Smooth muscle cell (in vitro differentiated cells): ENCODE data around the gene TAS1R3. TPM values are rescaled to one million over a fixed set of nuclear protein-coding genes. Genes with fewer than 3 reads are reported as not detected.

Source experiments
- DNase-seq: peaks from one replicate; lab custom pipeline; 2025; ENCODE audit not compliant: unreplicated experiment; lab: John Stamatoyannopoulos, UW
- H2AFZ ChIP-seq: fragments of 200-600 bp; sonication (generic); 2 replicates; pipeline ENCODE4 v1.6.0; 2016; ENCODE audit warnings: antibody characterized with exemption, low read depth, mild to moderate bottlenecking
- H3F3A ChIP-seq: fragments of 200-600 bp; sonication (generic); 2 replicates; pipeline ENCODE4 v1.6.0; 2017; ENCODE audit warnings: antibody characterized with exemption, low read depth
- H3K27ac ChIP-seq: fragments of 200-600 bp; sonication (generic); 2 replicates; pipeline ENCODE4 v1.5.1; 2016; ENCODE audit warnings: low read depth, mild to moderate bottlenecking
- H3K27me3 ChIP-seq: fragments of 200-600 bp; sonication (generic); 2 replicates; pipeline ENCODE4 v1.6.1; 2016; ENCODE audit warnings: low read depth, mild to moderate bottlenecking
- H3K36me3 ChIP-seq: fragments of 200-600 bp; sonication (generic); 2 replicates; pipeline ENCODE4 v1.5.1; 2016; ENCODE audit warnings: low read depth
- H3K4me1 ChIP-seq: fragments of 200-600 bp; sonication (generic); 2 replicates; pipeline ENCODE4 v1.5.1; 2016; ENCODE audit warnings: low read depth
- H3K4me2 ChIP-seq: fragments of 200-600 bp; sonication (generic); 2 replicates; pipeline ENCODE4 v1.6.0; 2016; ENCODE audit warnings: mild to moderate bottlenecking
- H3K4me3 ChIP-seq: fragments of 200-600 bp; sonication (generic); 2 replicates; pipeline ENCODE4 v1.5.1; 2016; ENCODE audit warnings: mild to moderate bottlenecking
- H3K79me2 ChIP-seq: fragments of 200-600 bp; sonication (generic); 2 replicates; pipeline ENCODE4 v1.6.0; 2016; ENCODE audit warnings: low read depth, mild to moderate bottlenecking
- H3K9ac ChIP-seq: fragments of 200-600 bp; sonication (generic); 2 replicates; pipeline ENCODE4 v1.6.0; 2016; ENCODE audit warnings: low read depth
- H3K9me3 ChIP-seq: fragments of 200-600 bp; sonication (generic); replicated peaks from 2 replicates; pipeline ENCODE4 v1.5.1; 2016; ENCODE audit warnings: low read depth
- H4K20me1 ChIP-seq: fragments of 200-600 bp; sonication (generic); 2 replicates; pipeline ENCODE4 v1.6.0; 2016; ENCODE audit warnings: low read depth
- WGBS: methylation state at CpG from one replicate; pipeline ENCODE4 v1.1.7; 2016; ENCODE audit warnings: low lambda C conversion rate; 5-methylcytosine and 5-hydroxymethylcytosine counted together
- polyA plus RNA-seq: library from polyadenylated mRNA; unstranded; fragments of >200 nt; fragmentation: Nextera tagmentation; extraction: Ambion mirVana; gene quantifications from 2 replicates; pipeline ENCODE4 v1.2.1, GENCODE V29; 2016
- total RNA-seq: library from RNA; depleted of rRNA; stranded (reverse); fragments of >200 nt; gene quantifications from 2 replicates; pipeline ENCODE4 v1.2.3, GENCODE V29; 2014
- TF ChIP-seq, protein P1 (sequence below): fragments of 200-600 bp; sonication (generic); IDR thresholded peaks from 2 replicates; pipeline ENCODE4 v1.5.1; 2017; ENCODE audit warnings: borderline replicate concordance, mild to moderate bottlenecking, antibody characterized with exemption; ENCODE audit not compliant: insufficient read depth, poor library complexity, severe bottlenecking

The TAS1R3 gene
- total and polyA plus RNA-seq, 2 experiments from 2014 or later: 0.18 to 0.39 TPM

DNA sequence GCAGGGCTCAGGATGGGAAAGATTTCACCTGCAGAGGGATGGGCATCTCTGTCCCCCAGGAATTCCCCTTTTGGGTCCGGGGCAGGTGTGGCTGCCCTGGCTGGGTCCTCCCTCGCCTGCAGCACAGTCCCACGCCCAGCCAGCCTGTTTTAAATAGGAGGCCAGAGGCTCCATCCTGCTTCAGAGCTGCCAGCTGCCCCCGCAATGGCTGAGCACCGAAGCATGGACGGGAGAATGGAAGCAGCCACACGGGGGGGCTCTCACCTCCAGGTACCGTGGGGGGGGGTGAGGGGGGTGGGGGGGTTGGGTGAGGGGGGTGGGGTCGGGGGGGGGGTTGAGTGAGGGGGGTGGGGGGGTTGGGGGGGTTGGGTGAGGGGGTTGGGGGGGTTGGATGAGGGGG lies 47.3 kb upstream of the TAS1R3 start:
- Histone ChIP-seq H3K4me1 (no peaks in the 10 kb centered on the region), H3K4me3 (no peak overlapping the region), H3F3A (no peaks in the 10 kb centered on the region), H4K20me1 (no peaks in the 10 kb centered on the region), H3K27ac (no peak overlapping the region), H3K4me2 (no peak overlapping the region), H3K79me2 (no peaks in the 10 kb centered on the region), H3K9me3 (no peaks in the 10 kb centered on the region), H2AFZ (no peak overlapping the region), H3K9ac (no peak overlapping the region), H3K36me3 (no peaks in the 10 kb centered on the region), H3K27me3 (no peaks in the 10 kb centered on the region)
- no peak for DNase-seq
- TF ChIP-seq, protein P1, sequence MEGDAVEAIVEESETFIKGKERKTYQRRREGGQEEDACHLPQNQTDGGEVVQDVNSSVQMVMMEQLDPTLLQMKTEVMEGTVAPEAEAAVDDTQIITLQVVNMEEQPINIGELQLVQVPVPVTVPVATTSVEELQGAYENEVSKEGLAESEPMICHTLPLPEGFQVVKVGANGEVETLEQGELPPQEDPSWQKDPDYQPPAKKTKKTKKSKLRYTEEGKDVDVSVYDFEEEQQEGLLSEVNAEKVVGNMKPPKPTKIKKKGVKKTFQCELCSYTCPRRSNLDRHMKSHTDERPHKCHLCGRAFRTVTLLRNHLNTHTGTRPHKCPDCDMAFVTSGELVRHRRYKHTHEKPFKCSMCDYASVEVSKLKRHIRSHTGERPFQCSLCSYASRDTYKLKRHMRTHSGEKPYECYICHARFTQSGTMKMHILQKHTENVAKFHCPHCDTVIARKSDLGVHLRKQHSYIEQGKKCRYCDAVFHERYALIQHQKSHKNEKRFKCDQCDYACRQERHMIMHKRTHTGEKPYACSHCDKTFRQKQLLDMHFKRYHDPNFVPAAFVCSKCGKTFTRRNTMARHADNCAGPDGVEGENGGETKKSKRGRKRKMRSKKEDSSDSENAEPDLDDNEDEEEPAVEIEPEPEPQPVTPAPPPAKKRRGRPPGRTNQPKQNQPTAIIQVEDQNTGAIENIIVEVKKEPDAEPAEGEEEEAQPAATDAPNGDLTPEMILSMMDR: no peak
- 57% methylated on average over 8 of the region's 9 CpGs for WGBS

- Histone ChIP-seq H3K27ac (no peak overlapping the region), H3K79me2 (no peaks in the 10 kb centered on the region), H3K27me3 (no peaks in the 10 kb centered on the region), H3K36me3 (no peaks in the 10 kb centered on the region), H2AFZ (no peak overlapping the region), H3K4me2 (no peak overlapping the region), H3K9me3 (no peaks in the 10 kb centered on the region), H4K20me1 (no peaks in the 10 kb centered on the region), H3F3A (no peaks in the 10 kb centered on the region), H3K4me1 (no peaks in the 10 kb centered on the region), H3K9ac (no peak overlapping the region), H3K4me3 (no peak overlapping the region)
- TF ChIP-seq, protein P1: no peak
- 96% methylated on average over 28 of the region's 32 CpGs for WGBS
- no peak for DNase-seq
Observed at GRCh38 chr1:1284221-1285101, 46.6 kb upstream of the TAS1R3 start.

- Histone ChIP-seq H3K36me3 (no peaks in the 10 kb centered on the region), H3K4me3 (no peak overlapping the region), H3K4me1 (no peaks in the 10 kb centered on the region), H3K27me3 (no peaks in the 10 kb centered on the region), H3K79me2 (no peaks in the 10 kb centered on the region), H3K27ac (no peak overlapping the region), H3K9me3 (no peaks in the 10 kb centered on the region), H3K4me2 (no peak overlapping the region), H3K9ac (no peak overlapping the region), H2AFZ (no peak overlapping the region), H4K20me1 (no peaks in the 10 kb centered on the region), H3F3A (no peaks in the 10 kb centered on the region)
- 89% methylated on average over 22 of the region's 22 CpGs for WGBS
- no peak for DNase-seq
- TF ChIP-seq, protein P1: no peak
Observed at GRCh38 chr1:1285102-1285571, 45.9 kb upstream of the TAS1R3 start.
